Measurements from ENCODE around the gene TP53TG5. TPM values are rescaled to one million over a fixed set of nuclear protein-coding genes. Genes with fewer than 3 reads are reported as not detected.

TP53TG5 gene
- total RNA-seq, 2 experiments from 2014 or later: 0.29 TPM; not detected in 1

GRCh38 chr20:45322952-45323383, 55.2 kb downstream of the TP53TG5 start:
- no peak overlapping the region for H3K27ac Mint-ChIP-seq
- intact Hi-C loops (cut with micrococcal nuclease): no loop called here
- peaks cover 12% of the 10 kb centered on the region for H3K36me3 Mint-ChIP-seq (ENCODE audit: low read depth)
- POLR2A ChIA-PET: no interaction called here
- H3K27me3 Mint-ChIP-seq: no peaks in the 10 kb centered on the region
- no peak for ATAC-seq
- no peak overlapping the region for H3K4me3 Mint-ChIP-seq
- peak; percentile 43 for DNase-seq
- H3K9me3 Mint-ChIP-seq: no peaks in the 10 kb centered on the region
- no peak for TF ChIP-seq CTCF (IDR thresholded peaks at IDR 0.05)
- CTCF ChIA-PET: interaction anchor here (0.8 to 8.4 kb wide), 15 partner anchors 11 to 448 kb away, joined by 3 to 79 read pairs (median 4); partner anchors contain the start of genes MATN4 and SYS1
- H3K4me1 Mint-ChIP-seq (ENCODE audit: low read depth): peaks cover 25% of the 10 kb centered on the region

Small RNAs within 50 kb of the gene (microRNA-seq; reads per million reads assigned to microRNA genes)
- gene MIR6812 (ENCODE audit: borderline microRNAs expressed, borderline replicate concordance): 1.8 reads per million

Other genes starting within 250 kb of the TP53TG5 start
- not detected for gene PI3, start 203.4 kb downstream of the TP53TG5 start, total RNA-seq
- not detected for gene SEMG1, start 171.3 kb downstream of the TP53TG5 start, total RNA-seq
- gene SEMG2, start 157.0 kb downstream of the TP53TG5 start, total RNA-seq: not detected
- not detected for gene SLPI, start 123.8 kb downstream of the TP53TG5 start, total RNA-seq
- gene RBPJL, start 71.5 kb downstream of the TP53TG5 start, total RNA-seq: not detected
- 1 to 10 TPM in 1 of 2 experiments, under 1 TPM in 1; 0.74 to 1.2 TPM for gene MATN4, start 70.0 kb downstream of the TP53TG5 start, total RNA-seq
- gene SDC4, start 29.9 kb downstream of the TP53TG5 start, total RNA-seq: 10 to 100 TPM; 21.1 to 22.0 TPM
- gene SYS1, start 15.2 kb downstream of the TP53TG5 start, total RNA-seq: 10 to 100 TPM; 19.6 to 20.7 TPM
- 10 to 100 TPM; 13.8 to 15.5 TPM for gene DBNDD2, start 30.0 kb upstream of the TP53TG5 start, total RNA-seq
- gene PIGT, start 37.8 kb upstream of the TP53TG5 start, total RNA-seq: 10 to 100 TPM; 43.7 to 47.7 TPM
- gene WFDC2, start 91.4 kb upstream of the TP53TG5 start, total RNA-seq: 1 to 10 TPM; 1.3 TPM
- not detected for gene SPINT3, start 137.3 kb upstream of the TP53TG5 start, total RNA-seq
- gene WFDC6, start 161.2 kb upstream of the TP53TG5 start, total RNA-seq: not detected
- not detected for gene EPPIN, start 169.1 kb upstream of the TP53TG5 start, total RNA-seq
- gene WFDC8, start 201.0 kb upstream of the TP53TG5 start, total RNA-seq: not detected

All from activated CD8-positive, alpha-beta T cell treated with anti-CD3 and anti-CD28 coated beads for 36 hours (primary cell).